GM13977 (cell line): Measurements from ENCODE around the gene ZNF467.

Experiments used
- DNase-seq: peaks from one replicate; pipeline ENCODE4 v3.0.0; 2012; ENCODE audit warnings: low spot score
- in situ Hi-C: fragments of 300-500 bp; cut with MboI; formaldehyde crosslinking; loops from one replicate; pipeline ENCODE4 v1.12.0; 2022; ENCODE audit warnings: low sequenced_read_pairs, low pct_unique_long_range_greater_than_20kb, mixed read lengths, inconsistent platforms; ENCODE audit not compliant: unreplicated experiment
- TF ChIP-seq, protein P1 (sequence below): IDR thresholded peaks from 2 replicates; pipeline ENCODE4 v1.5.1; 2012; ENCODE audit warnings: mild to moderate bottlenecking, control low read depth; ENCODE audit not compliant: insufficient read depth; ENCODE audit errors: extremely low read depth, missing control alignments

ZNF467 gene

GRCh38 chr7:149819141-149819960, 46.0 kb upstream of the ZNF467 start:
- TF ChIP-seq, protein P1, sequence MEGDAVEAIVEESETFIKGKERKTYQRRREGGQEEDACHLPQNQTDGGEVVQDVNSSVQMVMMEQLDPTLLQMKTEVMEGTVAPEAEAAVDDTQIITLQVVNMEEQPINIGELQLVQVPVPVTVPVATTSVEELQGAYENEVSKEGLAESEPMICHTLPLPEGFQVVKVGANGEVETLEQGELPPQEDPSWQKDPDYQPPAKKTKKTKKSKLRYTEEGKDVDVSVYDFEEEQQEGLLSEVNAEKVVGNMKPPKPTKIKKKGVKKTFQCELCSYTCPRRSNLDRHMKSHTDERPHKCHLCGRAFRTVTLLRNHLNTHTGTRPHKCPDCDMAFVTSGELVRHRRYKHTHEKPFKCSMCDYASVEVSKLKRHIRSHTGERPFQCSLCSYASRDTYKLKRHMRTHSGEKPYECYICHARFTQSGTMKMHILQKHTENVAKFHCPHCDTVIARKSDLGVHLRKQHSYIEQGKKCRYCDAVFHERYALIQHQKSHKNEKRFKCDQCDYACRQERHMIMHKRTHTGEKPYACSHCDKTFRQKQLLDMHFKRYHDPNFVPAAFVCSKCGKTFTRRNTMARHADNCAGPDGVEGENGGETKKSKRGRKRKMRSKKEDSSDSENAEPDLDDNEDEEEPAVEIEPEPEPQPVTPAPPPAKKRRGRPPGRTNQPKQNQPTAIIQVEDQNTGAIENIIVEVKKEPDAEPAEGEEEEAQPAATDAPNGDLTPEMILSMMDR, result no peak
- no peak for DNase-seq
- in situ Hi-C loops, result no loop called here

DNA sequence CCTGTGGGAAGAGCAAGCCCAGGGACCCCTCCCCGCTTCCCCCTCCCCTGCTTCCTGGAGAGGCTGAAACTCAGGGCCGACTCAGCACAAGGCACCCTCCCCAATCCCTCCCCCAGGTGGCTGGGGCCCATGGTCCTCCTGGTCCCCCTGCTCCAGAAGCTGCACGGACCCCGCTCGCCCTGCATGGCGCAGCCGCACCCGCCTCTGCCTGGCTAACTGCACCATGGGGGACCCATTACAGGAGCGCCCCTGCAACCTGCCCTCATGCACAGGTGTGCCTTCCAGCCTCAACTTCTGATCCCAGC, 45.1 kb upstream of the ZNF467 start:
- in situ Hi-C loops, result no loop called here
- TF ChIP-seq, protein P1, result no peak
- DNase-seq, result no peak

GRCh38 chr7:149817836-149818535, 44.6 kb upstream of the ZNF467 start:
- TF ChIP-seq, protein P1, result no peak
- in situ Hi-C loops, result no loop called here
- DNase-seq, result no peak

GRCh38 chr7:149817301-149817771, 43.9 kb upstream of the ZNF467 start:
- TF ChIP-seq, protein P1, result no peak
- no peak for DNase-seq
- in situ Hi-C loops, result no loop called here

- DNase-seq, result no peak
- in situ Hi-C loops, result no loop called here
- TF ChIP-seq, protein P1, result no peak
Measured at GRCh38 chr7:149816794-149817193, 43.4 kb upstream of the ZNF467 start.

DNA sequence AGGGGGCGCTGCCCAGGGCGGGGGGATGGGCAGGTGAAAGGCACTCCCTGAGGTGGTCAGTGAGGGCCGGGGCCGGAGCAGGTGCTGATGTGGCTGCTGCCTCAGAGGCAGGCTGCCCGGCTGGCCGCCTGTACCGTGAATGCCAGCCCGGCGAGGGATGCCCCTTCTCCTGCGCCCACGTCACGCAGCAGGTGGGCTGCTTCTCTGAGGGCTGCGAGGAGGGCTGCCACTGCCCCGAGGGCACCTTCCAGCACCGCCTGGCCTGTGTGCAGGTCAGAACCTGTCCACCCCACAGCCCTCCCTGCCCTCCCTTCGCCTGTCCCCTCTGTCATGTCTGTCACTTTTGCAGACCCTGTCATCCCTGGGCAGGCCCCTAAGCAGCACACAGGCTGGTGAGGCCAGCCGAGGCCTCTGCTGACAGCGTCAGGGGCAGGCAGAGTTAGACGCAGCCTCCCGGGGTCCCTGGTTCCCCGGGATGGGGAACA, 42.9 kb upstream of the ZNF467 start:
- in situ Hi-C loops, result no loop called here
- TF ChIP-seq, protein P1, result no peak

More for the DNA sequence above, 42.9 kb upstream of the ZNF467 start:
- no peak for DNase-seq
